ENCODE data around the gene ANO2. TPM values are rescaled to one million over a fixed set of nuclear protein-coding genes. Genes with fewer than 3 reads are reported as not detected.
"Not testable (repeated sequence)": the region's sequence is repeated elsewhere in the genome, so short reads cannot be mapped to it uniquely, and the experiment has no call there.

The ANO2 gene
- total RNA-seq, 1 donor from 2014 or later, result 82.9 TPM

GRCh38 chr12:5658339-5658941, 286.6 kb downstream of the ANO2 start:
- DNase-seq, result not testable (repeated sequence)

DNA sequence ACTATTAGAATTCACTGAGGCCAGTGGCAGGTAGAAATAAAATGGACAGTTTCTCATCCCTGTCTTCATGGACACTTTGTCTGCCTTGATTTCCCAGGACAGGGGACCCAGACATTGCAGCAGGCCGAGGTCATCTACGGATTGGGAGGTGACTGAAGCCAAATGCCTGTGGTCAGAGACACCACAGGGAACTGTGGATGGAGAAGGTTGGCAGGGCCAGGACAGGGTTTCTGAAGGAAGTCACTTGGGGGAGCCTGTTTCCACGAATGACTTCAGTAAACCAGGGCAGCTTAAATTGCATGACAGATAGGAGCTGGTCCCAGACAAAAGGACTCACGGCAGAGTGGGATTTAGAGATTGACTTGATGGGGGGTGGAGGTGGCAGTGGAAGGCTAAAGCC, 288.2 kb downstream of the ANO2 start:
- no peak for DNase-seq

- DNase-seq, result no peak
Measured at GRCh38 chr12:5655120-5655519, 289.9 kb downstream of the ANO2 start.

DNA sequence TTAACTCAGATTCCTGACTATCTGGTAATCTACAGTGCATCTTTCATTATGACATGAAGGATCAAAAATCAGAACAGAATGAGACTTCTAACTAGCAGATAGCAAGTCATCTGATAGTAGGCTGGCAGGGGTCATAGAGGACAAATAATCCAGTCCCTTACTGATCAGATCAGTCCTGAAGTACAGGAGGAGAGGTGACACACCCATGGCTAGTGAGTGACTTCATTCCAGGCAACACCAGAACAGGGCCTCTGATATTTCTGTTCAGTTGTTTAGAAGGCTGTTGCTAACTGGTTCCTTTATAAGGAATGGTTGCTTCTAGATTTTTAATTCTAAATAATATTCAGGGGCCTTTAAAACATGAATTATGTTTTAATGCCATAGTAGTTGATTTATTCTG, 291.0 kb downstream of the ANO2 start:
- DNase-seq, result no peak

- no peak for DNase-seq
Measured at GRCh38 chr12:5650829-5651461, 294.1 kb downstream of the ANO2 start.

DNA sequence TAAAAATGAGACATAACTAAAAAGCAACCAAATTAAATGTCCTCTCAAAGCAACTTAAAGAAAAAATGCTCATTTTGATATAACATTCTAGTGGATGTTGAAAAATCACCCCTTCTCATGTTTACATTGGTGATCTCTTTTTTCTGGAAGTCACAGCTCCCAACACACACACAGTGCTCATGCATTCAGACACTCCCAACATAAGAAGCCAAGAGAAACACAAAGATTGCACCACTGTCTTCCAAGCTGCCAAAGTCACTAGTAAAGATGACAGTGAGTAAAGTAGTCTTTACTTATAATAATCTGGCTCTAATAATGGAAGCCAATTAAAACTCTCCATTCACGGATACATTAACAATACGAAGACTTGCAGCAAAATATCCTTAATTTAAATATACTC, 294.8 kb downstream of the ANO2 start:
- DNase-seq, result no peak

DNA sequence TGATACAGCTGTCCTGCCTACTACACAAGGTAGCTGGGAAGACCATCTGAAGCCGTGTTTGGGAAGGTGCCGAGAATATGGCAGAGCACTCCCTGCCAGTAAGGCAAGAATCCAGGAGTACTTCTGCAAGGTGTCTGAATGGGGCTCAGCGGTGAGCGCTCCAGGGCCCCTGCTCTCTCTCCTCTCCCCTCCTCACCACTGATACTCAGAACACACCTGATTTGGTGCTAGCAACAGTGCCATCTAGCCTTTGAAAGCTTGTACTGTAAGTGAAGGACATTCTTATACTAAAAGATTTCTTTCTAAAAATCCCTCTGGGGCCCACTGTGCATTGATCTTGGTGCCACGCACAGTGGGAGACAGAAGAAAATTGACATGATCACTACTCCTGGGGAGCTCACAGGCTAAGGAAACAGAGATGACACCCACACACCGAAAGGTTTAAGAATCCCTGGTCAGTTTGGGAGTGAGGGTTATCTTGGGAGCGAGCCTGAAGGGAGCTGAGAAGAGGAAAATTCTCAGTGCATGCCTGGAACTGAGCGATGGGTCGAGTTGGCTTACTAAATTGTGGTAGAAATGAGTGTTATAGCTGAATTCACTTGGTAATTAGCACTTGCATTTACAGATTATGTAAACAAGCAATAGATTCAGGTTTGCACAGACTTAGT, 296.2 kb downstream of the ANO2 start:
- DNase-seq, result peak; percentile 46

DNA sequence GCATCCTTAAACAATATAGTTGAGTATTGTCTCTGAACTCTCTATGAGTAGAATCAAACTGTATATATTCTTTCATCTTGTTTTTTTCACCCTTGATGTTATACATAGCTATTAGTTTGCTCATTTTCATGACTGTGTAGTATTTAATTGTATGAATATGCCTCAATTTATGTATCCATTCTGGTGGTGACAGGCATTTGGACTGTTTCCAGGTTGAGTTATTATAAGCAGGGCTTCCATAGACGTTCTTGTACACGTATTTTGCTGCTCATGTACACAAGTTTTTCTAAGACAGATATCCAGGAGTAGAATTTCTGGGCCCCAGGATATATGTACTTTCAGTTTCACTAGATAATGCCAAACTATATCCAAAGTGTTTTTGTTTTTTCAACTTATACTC, 301.8 kb downstream of the ANO2 start:
- no peak for DNase-seq

GRCh38 chr12:5637698-5638097, 307.4 kb downstream of the ANO2 start:
- no peak for DNase-seq

DNA sequence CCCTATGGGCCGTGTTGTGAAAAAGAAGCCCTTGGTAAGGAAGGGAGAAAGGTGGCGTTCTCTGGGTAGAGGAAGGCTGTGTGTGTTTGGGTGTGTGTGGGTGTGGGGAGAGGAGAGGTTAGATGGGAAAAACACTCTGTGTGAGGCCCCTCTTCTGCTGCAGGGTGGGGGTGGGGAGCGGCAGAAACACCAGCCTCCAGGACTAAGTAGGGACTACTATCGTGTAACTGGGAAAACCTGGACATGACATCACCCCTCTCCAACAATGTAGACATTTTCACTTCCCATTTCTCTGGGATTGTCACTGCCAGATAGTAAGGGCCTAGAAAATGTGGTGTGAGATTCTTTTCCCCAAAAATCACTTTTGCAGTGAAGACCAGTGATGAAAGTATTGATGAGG, 308.2 kb downstream of the ANO2 start:
- DNase-seq, result no peak

GRCh38 chr12:5633106-5633505, 312.0 kb downstream of the ANO2 start:
- DNase-seq, result peak; percentile 53

- DNase-seq, result no peak
Measured at GRCh38 chr12:5632453-5632852, 312.6 kb downstream of the ANO2 start.

DNA sequence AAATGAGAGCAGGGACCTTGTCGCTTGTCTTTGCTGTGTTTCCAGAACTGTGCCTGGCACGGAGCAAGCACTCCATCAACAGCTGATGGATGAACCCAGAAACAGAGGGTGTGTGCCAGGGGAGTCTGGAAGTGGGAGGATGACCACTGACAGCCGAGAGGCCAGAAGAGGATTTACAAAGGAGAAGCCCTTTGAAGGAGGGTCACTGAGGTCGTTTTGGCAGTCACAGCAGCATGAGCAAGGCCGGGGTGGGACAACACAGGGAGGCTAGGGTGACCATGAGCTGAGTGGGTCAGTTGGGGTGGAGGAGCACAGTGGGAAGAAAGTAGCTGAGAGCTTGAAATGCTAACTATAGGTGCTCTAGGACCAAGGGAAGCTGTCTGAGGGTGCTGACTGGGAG, 313.6 kb downstream of the ANO2 start:
- no peak for DNase-seq

- DNase-seq, result no peak
Measured at GRCh38 chr12:5630726-5631125, 314.3 kb downstream of the ANO2 start.

DNA sequence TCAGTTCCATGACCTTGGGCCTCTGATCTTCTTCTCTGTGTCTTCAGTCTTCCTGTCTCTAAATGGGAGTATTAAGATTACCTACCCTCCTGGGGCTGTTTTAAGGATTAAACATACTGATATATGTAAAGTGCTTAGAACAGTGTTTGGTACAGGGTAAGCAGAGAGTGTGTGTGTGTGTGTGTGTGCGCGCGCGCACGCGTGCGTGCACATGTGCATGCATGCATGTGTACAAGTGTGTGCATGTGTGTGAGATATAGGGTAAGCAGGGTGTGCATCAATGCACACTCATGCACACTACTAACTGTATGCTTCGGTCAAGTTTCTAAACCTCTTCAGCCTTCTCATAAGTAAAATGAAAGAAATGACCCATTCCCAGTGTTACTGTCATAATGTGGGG, 316.6 kb downstream of the ANO2 start:
- no peak for DNase-seq

DNA sequence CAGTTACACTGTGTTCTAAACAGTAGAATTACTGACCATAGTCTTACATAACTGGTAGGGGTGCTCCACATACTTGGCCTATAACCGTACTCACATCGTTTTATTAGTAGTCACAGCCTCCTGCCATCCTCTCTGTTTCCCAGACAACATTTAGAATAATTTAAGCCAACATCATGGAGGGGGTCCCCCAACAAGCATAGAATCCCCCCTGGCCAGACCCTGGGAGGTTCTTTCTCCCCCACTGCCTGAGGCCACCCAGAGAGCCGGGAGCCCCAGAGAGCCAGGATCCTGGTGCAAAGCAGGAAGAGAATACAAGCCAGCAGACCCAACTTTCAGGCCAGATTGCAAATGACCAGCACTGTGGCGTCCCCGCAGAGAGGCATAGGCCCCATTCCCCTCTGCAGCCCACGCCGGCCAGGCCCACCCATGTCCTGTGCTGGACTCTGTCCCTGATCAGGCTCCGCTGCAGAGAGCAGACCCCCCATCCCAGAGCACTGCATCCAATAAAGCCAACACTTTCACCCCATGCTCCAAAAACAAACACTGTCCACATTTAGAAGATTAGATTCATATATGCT, 317.9 kb downstream of the ANO2 start:
- DNase-seq, result no peak

DNA sequence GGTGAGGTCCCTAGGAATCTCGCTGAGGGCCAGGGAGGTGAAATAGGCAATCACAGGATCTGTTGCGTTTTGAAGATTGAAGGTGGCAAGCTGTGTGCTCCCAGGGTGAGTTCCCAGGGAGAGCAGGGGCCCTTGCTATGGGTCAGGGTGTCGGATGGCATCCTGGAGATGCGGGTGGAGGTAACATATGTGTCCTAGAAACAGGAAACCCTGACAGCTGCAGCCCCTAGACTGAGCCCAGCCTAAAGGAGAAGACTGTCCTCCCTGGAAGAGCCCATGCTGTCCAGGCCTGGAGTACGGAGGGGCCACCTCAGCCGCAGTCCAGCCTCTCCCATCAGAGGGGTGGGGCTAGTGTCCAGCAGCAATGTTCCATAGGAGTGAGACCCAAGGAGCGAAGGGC, 318.9 kb downstream of the ANO2 start:
- DNase-seq, result no peak

GRCh38 chr12:5624486-5625272, 320.4 kb downstream of the ANO2 start:
- DNase-seq, result peak; percentile 62

DNA sequence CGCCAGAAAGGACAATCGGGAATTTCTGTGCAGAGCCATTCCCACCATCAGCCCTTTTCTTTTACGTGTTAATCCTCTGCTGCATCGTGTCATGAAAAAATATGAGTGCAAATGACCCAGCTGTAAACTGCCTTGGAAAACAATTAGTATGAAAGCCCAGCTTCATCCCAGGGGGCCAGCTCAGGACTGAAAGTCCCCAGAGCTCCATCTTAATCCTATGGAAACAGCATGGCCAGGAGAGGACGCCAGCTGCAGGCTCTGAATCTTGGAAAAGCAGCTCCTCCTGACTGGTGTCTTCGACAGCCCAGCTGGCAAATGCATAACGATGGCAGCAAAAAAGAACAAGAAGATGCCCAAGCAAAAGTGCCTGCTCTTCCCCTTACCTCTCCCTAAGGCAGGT, 321.6 kb downstream of the ANO2 start:
- no peak for DNase-seq

GRCh38 chr12:5622280-5622679, 322.8 kb downstream of the ANO2 start:
- DNase-seq, result no peak

GRCh38 chr12:5621329-5621728, 323.7 kb downstream of the ANO2 start:
- no peak for DNase-seq

- no peak for DNase-seq
Measured at GRCh38 chr12:5620896-5621295, 324.2 kb downstream of the ANO2 start.

DNA sequence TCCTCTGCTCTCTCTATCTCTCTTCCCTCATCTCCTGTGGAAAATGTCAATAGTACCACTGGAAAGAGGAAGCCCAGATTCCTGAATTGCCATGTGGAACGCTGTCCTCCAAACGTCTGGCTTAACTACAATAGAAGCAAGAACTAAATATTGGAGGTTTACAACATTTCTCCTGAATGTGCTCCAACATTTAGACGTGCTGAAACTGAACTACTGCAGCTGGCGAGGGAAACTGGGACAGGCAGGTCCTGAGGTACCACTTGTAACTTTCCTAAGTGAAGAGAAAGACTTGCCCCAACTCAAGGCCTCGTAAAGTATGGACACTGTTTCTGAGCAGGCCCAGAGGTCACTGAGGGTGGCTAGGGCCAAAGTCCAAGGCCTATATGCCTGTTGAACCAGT, 325.4 kb downstream of the ANO2 start:
- DNase-seq, result no peak

Measured in dermis blood vessel endothelial cell (primary cell).